PFSK-1 (cell line): ENCODE data around the gene MAGI2.

ENCODE experiments used
- FOXP2 ChIP-seq: optimal IDR thresholded peaks from 2 replicates; pipeline ENCODE3; 2011; ENCODE audit warnings: borderline replicate concordance, control low read depth, inconsistent platforms; ENCODE audit not compliant: insufficient read depth; ENCODE audit errors: extremely low read length, extremely low read depth
- POLR2AphosphoS5 ChIP-seq: IDR thresholded peaks from 2 replicates; pipeline ENCODE4 v1.6.1; 2012; ENCODE audit warnings: low read depth, mild to moderate bottlenecking, control low read depth, low read length, moderate library complexity
- REST ChIP-seq, 2 experiments: IDR thresholded peaks; 2 replicates each; pipeline versions ENCODE4 v1.6.1 to v1.8.0; 2011 to 2012; ENCODE audit warnings: low read depth in 2 of 2, low read length in 2 of 2, control low read depth in 1 of 2, inconsistent platforms in 1 of 2, mild to moderate bottlenecking in 1 of 2, moderate library complexity in 1 of 2; ENCODE audit not compliant: insufficient read depth in 1 of 2
- SIN3A ChIP-seq: IDR thresholded peaks from 2 replicates; pipeline ENCODE4 v1.6.1; 2012; ENCODE audit warnings: mild to moderate bottlenecking, low read length, moderate library complexity, borderline replicate concordance; ENCODE audit not compliant: insufficient read depth
- TAF1 ChIP-seq: IDR thresholded peaks from 2 replicates; pipeline ENCODE4 v1.6.1; 2012; ENCODE audit warnings: low read length, control low read depth, borderline replicate concordance; ENCODE audit not compliant: insufficient read depth

GRCh38 chr7:79159040-79159664 is 294.3 kb downstream of the MAGI2 start:
- TF ChIP-seq TAF1, result no peak
- TF ChIP-seq POLR2AphosphoS5, result no peak
- no peak for TF ChIP-seq SIN3A
- TF ChIP-seq REST (IDR thresholded peaks at IDR 0.05; ENCODE audit: insufficient read depth in 1 of 2, low read depth in 2 of 2, low read length in 2 of 2), result no peak
- TF ChIP-seq FOXP2, result no peak
